ENCODE data around the gene TRIM3. TPM values are rescaled to one million over a fixed set of nuclear protein-coding genes. Genes with fewer than 3 reads are reported as not detected.
A peak's percentile ranks its signal among the peaks of the same experiment; 100 is the strongest.

Gene TRIM3
- total RNA-seq, 2 donors from 2014 or later = 40.3 to 40.4 TPM

DNA sequence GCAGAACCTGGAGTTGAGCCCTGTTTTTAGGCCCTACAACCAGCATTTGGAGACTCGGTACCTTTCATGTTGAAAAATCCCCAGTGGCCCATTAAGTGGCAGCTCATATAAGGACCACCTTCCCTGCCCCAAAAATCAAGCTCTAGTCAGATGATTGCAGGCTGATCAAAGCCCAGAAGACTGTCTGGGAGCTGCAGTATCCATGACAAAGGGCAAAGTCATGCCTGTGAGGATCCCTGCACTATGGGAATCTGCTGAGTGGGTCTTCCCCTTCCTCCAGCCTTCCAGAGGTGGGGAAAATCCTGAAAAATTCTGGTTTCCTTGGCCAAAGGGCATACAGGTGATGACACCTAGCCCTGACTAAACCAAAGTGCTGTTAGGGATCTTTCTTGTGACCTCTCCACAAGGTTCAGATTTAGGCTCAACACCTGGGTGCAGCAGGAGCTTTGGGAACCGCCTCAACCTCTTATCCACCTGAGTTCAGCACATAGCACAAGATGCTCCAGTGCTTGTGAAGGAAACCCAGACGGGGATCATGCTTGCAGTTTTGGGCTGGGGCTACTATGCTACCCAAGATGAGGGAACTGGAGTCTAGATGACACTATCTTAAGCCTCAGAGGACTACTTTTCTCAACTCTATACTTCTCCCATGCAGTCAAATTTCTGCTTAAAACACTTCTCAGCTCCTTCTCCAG is 1.2 kb upstream of the TRIM3 start:
- H3K27me3 ChIP-seq (replicated peaks; ENCODE audit: insufficient read depth) = no peaks in the 10 kb centered on the region
- TF ChIP-seq, protein P1, sequence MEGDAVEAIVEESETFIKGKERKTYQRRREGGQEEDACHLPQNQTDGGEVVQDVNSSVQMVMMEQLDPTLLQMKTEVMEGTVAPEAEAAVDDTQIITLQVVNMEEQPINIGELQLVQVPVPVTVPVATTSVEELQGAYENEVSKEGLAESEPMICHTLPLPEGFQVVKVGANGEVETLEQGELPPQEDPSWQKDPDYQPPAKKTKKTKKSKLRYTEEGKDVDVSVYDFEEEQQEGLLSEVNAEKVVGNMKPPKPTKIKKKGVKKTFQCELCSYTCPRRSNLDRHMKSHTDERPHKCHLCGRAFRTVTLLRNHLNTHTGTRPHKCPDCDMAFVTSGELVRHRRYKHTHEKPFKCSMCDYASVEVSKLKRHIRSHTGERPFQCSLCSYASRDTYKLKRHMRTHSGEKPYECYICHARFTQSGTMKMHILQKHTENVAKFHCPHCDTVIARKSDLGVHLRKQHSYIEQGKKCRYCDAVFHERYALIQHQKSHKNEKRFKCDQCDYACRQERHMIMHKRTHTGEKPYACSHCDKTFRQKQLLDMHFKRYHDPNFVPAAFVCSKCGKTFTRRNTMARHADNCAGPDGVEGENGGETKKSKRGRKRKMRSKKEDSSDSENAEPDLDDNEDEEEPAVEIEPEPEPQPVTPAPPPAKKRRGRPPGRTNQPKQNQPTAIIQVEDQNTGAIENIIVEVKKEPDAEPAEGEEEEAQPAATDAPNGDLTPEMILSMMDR (IDR thresholded peaks at IDR 0.05) = no peak
- peak overlapping the region; percentile 94 for H3K4me3 ChIP-seq
- peaks cover 20% of the 10 kb centered on the region for H3K36me3 ChIP-seq
- DNase-seq (ENCODE audit: low spot score) (no peak), ATAC-seq (ENCODE audit: insufficient number of reproducible peaks, low FRiP score, low read depth) (no peak)
- H3K27ac ChIP-seq = peak overlapping the region; percentile 89 to 95
- H3K9me3 ChIP-seq = no peaks in the 10 kb centered on the region
- H3K4me1 ChIP-seq (ENCODE audit: control insufficient read depth in 1 of 2, low read depth in 2 of 2) = peaks cover 11 to 19% of the 10 kb centered on the region in 2 donors

DNA sequence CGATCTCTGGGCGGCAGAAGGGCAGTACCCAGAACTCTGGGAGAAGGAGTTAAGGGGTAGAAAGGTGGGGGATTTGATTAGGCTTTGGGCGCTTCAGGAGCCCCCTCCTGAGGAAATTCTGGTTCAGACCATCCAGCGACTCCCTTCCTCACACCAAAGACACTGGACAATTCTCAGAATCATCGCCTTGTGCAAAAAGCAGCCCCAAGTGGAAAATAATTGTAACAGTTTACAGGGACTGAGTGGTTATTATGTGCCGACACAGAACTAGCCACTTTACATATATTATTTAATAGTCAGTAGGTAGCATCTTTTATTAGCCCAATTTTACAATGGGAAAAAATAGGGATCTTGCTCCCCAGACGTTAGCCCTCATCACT is 662 bp upstream of the TRIM3 start:
- Histone ChIP-seq H3K4me3 (peak overlapping the region; percentile 94), H3K27me3 (replicated peaks; ENCODE audit: insufficient read depth) (no peaks in the 10 kb centered on the region), H3K9me3 (no peaks in the 10 kb centered on the region), H3K4me1 (ENCODE audit: control insufficient read depth in 1 of 2, low read depth in 2 of 2) (peaks cover 14 to 19% of the 10 kb centered on the region in 2 donors), H3K27ac (peak overlapping the region; percentile 89 to 95), H3K36me3 (peaks cover 20% of the 10 kb centered on the region)
- ATAC-seq (ENCODE audit: insufficient number of reproducible peaks, low FRiP score, low read depth) (no peak), DNase-seq (ENCODE audit: low spot score) (no peak)
- TF ChIP-seq, protein P1 (IDR thresholded peaks at IDR 0.05) = no peak

DNA sequence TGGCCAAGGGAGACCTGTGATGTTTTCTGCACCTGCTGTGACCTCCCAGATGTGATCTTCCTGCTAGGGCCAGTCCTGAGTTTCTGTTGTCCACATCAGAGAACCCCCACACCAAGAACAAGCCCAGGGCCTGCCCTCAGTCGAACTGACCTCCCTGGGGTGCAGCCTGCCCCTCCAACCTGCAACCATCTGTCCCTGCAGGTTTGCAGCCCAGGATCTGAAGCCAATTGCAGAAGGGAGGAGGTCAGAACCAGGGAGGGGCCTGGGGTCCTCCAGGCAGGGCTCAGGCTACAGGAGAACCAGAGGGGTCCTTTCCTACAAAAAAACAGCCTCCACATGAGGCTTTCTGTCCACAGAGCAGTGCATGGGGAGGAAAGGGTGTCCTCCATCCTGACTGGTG is 807 bp downstream of the TRIM3 start:
- Histone ChIP-seq H3K27ac (no peak overlapping the region), H3K9me3 (no peaks in the 10 kb centered on the region), H3K36me3 (peaks cover 12% of the 10 kb centered on the region), H3K4me3 (peak overlapping the region; percentile 94), H3K4me1 (ENCODE audit: control insufficient read depth in 1 of 2, low read depth in 2 of 2) (peaks cover 15 to 26% of the 10 kb centered on the region in 2 donors), H3K27me3 (replicated peaks; ENCODE audit: insufficient read depth) (no peaks in the 10 kb centered on the region)
- TF ChIP-seq, protein P1 (IDR thresholded peaks at IDR 0.05) = no peak
- ATAC-seq (ENCODE audit: insufficient number of reproducible peaks, low FRiP score, low read depth) (no peak), DNase-seq (ENCODE audit: low spot score) (no peak)

DNA sequence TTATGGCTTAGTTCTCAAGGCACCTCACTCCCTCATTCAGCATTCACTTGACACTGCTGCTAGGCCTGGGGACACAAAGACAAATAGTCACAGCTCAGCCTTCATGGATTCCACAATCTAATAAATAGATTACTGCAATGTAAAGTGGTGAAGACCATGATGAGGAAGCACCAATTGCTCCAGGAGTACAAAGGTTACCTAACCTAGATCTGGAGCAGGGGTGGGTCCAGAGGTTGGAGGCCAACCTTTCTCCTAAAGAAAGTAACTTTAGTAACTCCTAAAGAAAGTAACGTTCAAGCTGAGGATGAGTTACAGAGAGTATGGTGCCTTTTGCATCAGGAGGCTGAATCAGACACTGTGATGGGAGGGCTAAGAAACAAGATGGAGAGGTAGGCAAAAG is 4.1 kb downstream of the TRIM3 start:
- H3K4me1 ChIP-seq (ENCODE audit: control insufficient read depth in 1 of 2, low read depth in 2 of 2) = peaks cover 12 to 26% of the 10 kb centered on the region in 2 donors
- H3K9me3 ChIP-seq = no peaks in the 10 kb centered on the region
- peaks cover 1% of the 10 kb centered on the region for H3K36me3 ChIP-seq
- H3K4me3 ChIP-seq = peak overlapping the region; percentile 10
- no peak for DNase-seq (ENCODE audit: low spot score)
- TF ChIP-seq, protein P1 (IDR thresholded peaks at IDR 0.05) = no peak
- H3K27me3 ChIP-seq (replicated peaks; ENCODE audit: insufficient read depth) = no peaks in the 10 kb centered on the region
- peak overlapping the region; percentile 15 to 51 for H3K27ac ChIP-seq
- no peak for ATAC-seq (ENCODE audit: insufficient number of reproducible peaks, low FRiP score, low read depth)

DNA sequence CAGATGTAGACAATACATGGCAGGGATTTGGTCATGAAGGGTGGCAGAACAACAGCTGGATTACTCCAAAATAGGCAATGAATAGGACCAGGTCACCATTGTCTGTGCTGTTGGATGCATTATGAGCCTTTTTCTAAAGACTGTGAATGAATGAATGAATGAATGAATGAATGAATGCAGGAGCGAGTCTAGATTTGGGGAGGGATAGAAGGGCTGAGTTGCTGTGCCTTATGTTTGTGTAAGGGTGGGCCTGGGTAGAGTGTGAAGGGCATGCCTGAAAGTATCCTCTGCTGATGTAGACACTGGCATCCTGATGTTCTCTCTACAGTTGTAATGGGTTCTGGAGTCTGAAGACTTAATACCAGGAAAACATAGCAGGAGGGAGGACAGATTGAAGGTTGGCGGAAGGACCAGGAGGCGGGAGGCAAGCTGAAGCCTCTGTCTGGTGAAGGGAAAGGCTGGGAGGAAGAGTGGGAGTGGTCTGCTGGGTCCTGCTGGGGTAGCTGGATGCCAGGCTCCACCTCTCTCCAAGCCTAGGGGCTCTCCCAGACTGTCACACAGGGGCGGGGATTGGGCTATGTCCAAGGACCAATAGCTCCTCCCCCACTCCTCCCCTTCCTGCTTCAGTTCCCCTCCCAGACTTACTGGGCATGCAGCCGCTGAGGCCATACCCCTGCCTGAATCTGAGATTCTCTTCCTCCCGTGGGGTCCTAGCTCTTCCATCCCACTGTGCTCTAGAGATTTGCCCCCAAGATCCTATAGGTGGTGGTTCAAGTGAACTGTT is 4.8 kb downstream of the TRIM3 start:
- Histone ChIP-seq H3K36me3 (peaks cover 7% of the 10 kb centered on the region), H3K4me3 (peak overlapping the region; percentile 10), H3K4me1 (ENCODE audit: control insufficient read depth in 1 of 2, low read depth in 2 of 2) (peaks cover 12 to 26% of the 10 kb centered on the region in 2 donors), H3K27ac (peak overlapping the region; percentile 15 to 51), H3K9me3 (no peaks in the 10 kb centered on the region), H3K27me3 (replicated peaks; ENCODE audit: insufficient read depth) (no peaks in the 10 kb centered on the region)
- DNase-seq (ENCODE audit: low spot score) (peak; percentile 68), ATAC-seq (ENCODE audit: insufficient number of reproducible peaks, low FRiP score, low read depth) (peak; percentile 59)
- TF ChIP-seq, protein P1 (IDR thresholded peaks at IDR 0.05) = no peak
